SK-N-SH treated with all-trans-retinoic acid at 6 μM for 48 hours (cell line): ENCODE measurements around the gene MED9.

ENCODE experiments used
- ATAC-seq: fragments of 200-7000 bp; cut with Tn5 transposase; 3 replicates; pipeline ENCODE4 v1.9.1; 2020; ENCODE audit warnings: mild to moderate bottlenecking, moderate library complexity
- BACH2 ChIP-seq: fragments of 250-450 bp; sonication (Bioruptor Pico); IDR thresholded peaks from 2 replicates; pipeline ENCODE4 v1.9.0; 2021; ENCODE audit warnings: mild to moderate bottlenecking, borderline replicate concordance
- CSDC2 ChIP-seq: fragments of 250-450 bp; sonication (Bioruptor Pico); IDR thresholded peaks from 2 replicates; pipeline ENCODE4 v1.5.0; 2020; ENCODE audit warnings: mild to moderate bottlenecking, moderate library complexity
- ESRRG ChIP-seq: fragments of 250-450 bp; sonication (Bioruptor Pico); IDR thresholded peaks from 2 replicates; pipeline ENCODE4 v1.6.1; 2021; ENCODE audit warnings: mild to moderate bottlenecking
- GLIS3 ChIP-seq: fragments of 250-450 bp; sonication (Bioruptor Pico); IDR thresholded peaks from 2 replicates; pipeline ENCODE4 v1.5.0; 2020; ENCODE audit warnings: mild to moderate bottlenecking, moderate library complexity
- ISL1 ChIP-seq: fragments of 250-450 bp; sonication (Bioruptor Pico); IDR thresholded peaks from 2 replicates; pipeline ENCODE4 v2.1.2; 2022; ENCODE audit warnings: mild to moderate bottlenecking, moderate library complexity
- OSR1 ChIP-seq: fragments of 250-450 bp; sonication (Bioruptor Pico); IDR thresholded peaks from 2 replicates; pipeline ENCODE4 v1.8.0; 2022; ENCODE audit warnings: moderate library complexity, mild to moderate bottlenecking, inconsistent platforms
- POU6F1 ChIP-seq: fragments of 250-450 bp; sonication (Bioruptor Pico); IDR thresholded peaks from 2 replicates; pipeline ENCODE4 v1.8.0; 2021; ENCODE audit warnings: low read depth, mild to moderate bottlenecking, moderate library complexity, borderline replicate concordance
- PPARA ChIP-seq: fragments of 250-450 bp; sonication (Bioruptor Pico); IDR thresholded peaks from 2 replicates; pipeline ENCODE4 v1.5.0; 2020; ENCODE audit warnings: mild to moderate bottlenecking, borderline replicate concordance
- RARB ChIP-seq: fragments of 250-450 bp; sonication (Bioruptor Pico); IDR thresholded peaks from 2 replicates; pipeline ENCODE4 v1.8.0; 2021; ENCODE audit warnings: mild to moderate bottlenecking, moderate library complexity
- SNAI2 ChIP-seq: fragments of 250-450 bp; sonication (Bioruptor Pico); IDR thresholded peaks from 2 replicates; pipeline ENCODE4 v1.5.0; 2020; ENCODE audit warnings: mild to moderate bottlenecking, moderate library complexity
- TCF4 ChIP-seq: fragments of 250-450 bp; sonication (Bioruptor Pico); IDR thresholded peaks from 2 replicates; pipeline ENCODE4 v1.8.0; 2021; ENCODE audit warnings: mild to moderate bottlenecking, moderate library complexity, borderline replicate concordance
- TOX ChIP-seq: fragments of 250-450 bp; sonication (Bioruptor Pico); IDR thresholded peaks from 2 replicates; pipeline ENCODE4 v1.8.0; 2021; ENCODE audit warnings: mild to moderate bottlenecking, moderate library complexity, borderline replicate concordance
- TSHZ2 ChIP-seq: fragments of 250-450 bp; sonication (Bioruptor Pico); IDR thresholded peaks from 2 replicates; pipeline ENCODE4 v1.5.0; 2020; ENCODE audit warnings: mild to moderate bottlenecking, moderate library complexity
- ZC3H10 ChIP-seq: fragments of 250-450 bp; sonication (Bioruptor Pico); IDR thresholded peaks from 2 replicates; pipeline ENCODE4 v1.5.1; 2021; ENCODE audit warnings: mild to moderate bottlenecking, moderate library complexity
- ZFP3 ChIP-seq: fragments of 250-450 bp; sonication (Bioruptor Pico); IDR thresholded peaks from 2 replicates; pipeline ENCODE4 v1.5.0; 2020; ENCODE audit warnings: mild to moderate bottlenecking, moderate library complexity
- ZFP30 ChIP-seq: fragments of 450-650 bp; formaldehyde crosslinking; IDR thresholded peaks from 2 replicates; pipeline ENCODE4 v1.5.0; 2022; ENCODE audit warnings: mild to moderate bottlenecking, moderate library complexity
- ZNF565 ChIP-seq: fragments of 450-650 bp; formaldehyde crosslinking; conservative IDR thresholded peaks from 2 replicates; pipeline ENCODE4 v1.5.0; 2020; ENCODE audit warnings: low read depth, mild to moderate bottlenecking, moderate library complexity
- ZNF70 ChIP-seq: fragments of 450-650 bp; formaldehyde crosslinking; IDR thresholded peaks from 2 replicates; pipeline ENCODE4 v1.5.0; 2020; ENCODE audit warnings: mild to moderate bottlenecking, moderate library complexity
- ZNF8 ChIP-seq: fragments of 450-650 bp; formaldehyde crosslinking; IDR thresholded peaks from 2 replicates; pipeline ENCODE4 v1.5.0; 2020; ENCODE audit warnings: mild to moderate bottlenecking, moderate library complexity
- TF ChIP-seq, protein P1 (sequence below): fragments of 250-450 bp; sonication (Bioruptor Pico); IDR thresholded peaks from 2 replicates; pipeline ENCODE4 v1.5.1; 2020; ENCODE audit warnings: low read depth, mild to moderate bottlenecking, moderate library complexity
- TF ChIP-seq, protein P2 (sequence below): fragments of 250-450 bp; sonication (Bioruptor Pico); IDR thresholded peaks from 2 replicates; pipeline ENCODE4 v1.8.0; 2020; ENCODE audit warnings: mild to moderate bottlenecking, moderate library complexity, borderline replicate concordance

MED9 gene

GRCh38 chr17:17528696-17529652, 52.2 kb downstream of the MED9 start:
- ATAC-seq, result no peak

GRCh38 chr17:17531156-17531555, 54.4 kb downstream of the MED9 start:
- TF ChIP-seq ZNF8 (CRISPR knock-in tag) (no peak), ESRRG (CRISPR knock-in tag) (no peak), RARB (CRISPR knock-in tag) (no peak)
- ATAC-seq, result no peak

More at GRCh38 chr17:17528696-17529652, 52.2 kb downstream of the MED9 start:
- TF ChIP-seq PPARA (CRISPR knock-in tag) (no peak), ISL1 (CRISPR knock-in tag) (no peak), CSDC2 (CRISPR knock-in tag) (no peak), ESRRG (CRISPR knock-in tag) (no peak), ZFP3 (CRISPR knock-in tag) (no peak), ZNF565 (no peak), TCF4 (CRISPR knock-in tag) (no peak), RARB (CRISPR knock-in tag) (no peak)
- TF ChIP-seq, protein P1, sequence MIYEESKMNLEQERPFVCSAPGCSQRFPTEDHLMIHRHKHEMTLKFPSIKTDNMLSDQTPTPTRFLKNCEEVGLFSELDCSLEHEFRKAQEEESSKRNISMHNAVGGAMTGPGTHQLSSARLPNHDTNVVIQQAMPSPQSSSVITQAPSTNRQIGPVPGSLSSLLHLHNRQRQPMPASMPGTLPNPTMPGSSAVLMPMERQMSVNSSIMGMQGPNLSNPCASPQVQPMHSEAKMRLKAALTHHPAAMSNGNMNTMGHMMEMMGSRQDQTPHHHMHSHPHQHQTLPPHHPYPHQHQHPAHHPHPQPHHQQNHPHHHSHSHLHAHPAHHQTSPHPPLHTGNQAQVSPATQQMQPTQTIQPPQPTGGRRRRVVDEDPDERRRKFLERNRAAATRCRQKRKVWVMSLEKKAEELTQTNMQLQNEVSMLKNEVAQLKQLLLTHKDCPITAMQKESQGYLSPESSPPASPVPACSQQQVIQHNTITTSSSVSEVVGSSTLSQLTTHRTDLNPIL (CRISPR knock-in tag), result no peak
- TF ChIP-seq, all 23 proteins: peak for 0

DNA sequence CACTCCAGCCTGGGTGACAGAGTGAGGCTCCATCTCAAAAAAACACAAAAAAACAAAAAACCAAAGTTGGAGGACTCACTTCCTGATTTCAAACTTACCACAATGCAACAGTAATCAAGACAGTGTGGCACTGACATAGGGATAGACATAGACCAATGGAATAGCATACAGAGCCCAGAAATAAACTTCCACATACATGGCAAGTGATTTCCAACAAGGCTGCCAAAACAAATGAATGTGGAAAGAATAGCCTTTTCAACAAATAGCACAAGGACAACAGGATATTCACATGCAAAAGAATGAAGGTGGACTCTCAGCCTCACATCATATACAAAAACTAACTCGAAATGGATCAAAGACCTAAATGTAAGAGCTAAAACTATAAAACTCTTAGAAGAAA, 56.2 kb downstream of the MED9 start:
- TF ChIP-seq TSHZ2 (no peak), BACH2 (CRISPR knock-in tag) (no peak), ZNF70 (no peak), SNAI2 (no peak), TOX (CRISPR knock-in tag) (no peak), ZFP30 (no peak), ZFP3 (CRISPR knock-in tag) (no peak), ZNF8 (CRISPR knock-in tag) (no peak), ESRRG (CRISPR knock-in tag) (no peak), OSR1 (CRISPR knock-in tag) (no peak), TCF4 (CRISPR knock-in tag) (no peak), ZC3H10 (no peak), POU6F1 (no peak), ISL1 (CRISPR knock-in tag) (no peak), CSDC2 (CRISPR knock-in tag) (no peak), ZNF565 (no peak), GLIS3 (CRISPR knock-in tag) (no peak)
- TF ChIP-seq, protein P1 (CRISPR knock-in tag), result no peak
- TF ChIP-seq, protein P2, sequence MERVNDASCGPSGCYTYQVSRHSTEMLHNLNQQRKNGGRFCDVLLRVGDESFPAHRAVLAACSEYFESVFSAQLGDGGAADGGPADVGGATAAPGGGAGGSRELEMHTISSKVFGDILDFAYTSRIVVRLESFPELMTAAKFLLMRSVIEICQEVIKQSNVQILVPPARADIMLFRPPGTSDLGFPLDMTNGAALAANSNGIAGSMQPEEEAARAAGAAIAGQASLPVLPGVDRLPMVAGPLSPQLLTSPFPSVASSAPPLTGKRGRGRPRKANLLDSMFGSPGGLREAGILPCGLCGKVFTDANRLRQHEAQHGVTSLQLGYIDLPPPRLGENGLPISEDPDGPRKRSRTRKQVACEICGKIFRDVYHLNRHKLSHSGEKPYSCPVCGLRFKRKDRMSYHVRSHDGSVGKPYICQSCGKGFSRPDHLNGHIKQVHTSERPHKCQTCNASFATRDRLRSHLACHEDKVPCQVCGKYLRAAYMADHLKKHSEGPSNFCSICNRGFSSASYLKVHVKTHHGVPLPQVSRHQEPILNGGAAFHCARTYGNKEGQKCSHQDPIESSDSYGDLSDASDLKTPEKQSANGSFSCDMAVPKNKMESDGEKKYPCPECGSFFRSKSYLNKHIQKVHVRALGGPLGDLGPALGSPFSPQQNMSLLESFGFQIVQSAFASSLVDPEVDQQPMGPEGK (CRISPR knock-in tag), result no peak

More for the DNA sequence above, 56.2 kb downstream of the MED9 start:
- ATAC-seq, result no peak
